T-helper 2 cell treated with Interferon-gamma antibody and Interleukin-4, amounts not matched to agents 5 μg/mL and 100 μg/mL, for 36 hours (primary cell): Measurements from ENCODE around the gene CYP2E1.
"Not testable (repeated sequence)": the region's sequence is repeated elsewhere in the genome, so short reads cannot be mapped to it uniquely, and the experiment has no call there.

Experiments used
- DNase-seq: peaks from one replicate; pipeline ENCODE4 v3.0.0; 2021; ENCODE audit warnings: low spot score
- H3K27ac Mint-ChIP-seq: one replicate; pipeline ENCODE4 v1.8.0; 2021; ENCODE audit warnings: mild to moderate bottlenecking, mixed read lengths
- H3K27me3 Mint-ChIP-seq: one replicate; pipeline ENCODE4 v1.8.0; 2021; ENCODE audit warnings: low read depth, mixed read lengths
- H3K36me3 Mint-ChIP-seq: one replicate; pipeline ENCODE4 v1.8.0; 2021; ENCODE audit warnings: low read depth, mixed read lengths
- H3K4me1 Mint-ChIP-seq: one replicate; pipeline ENCODE4 v1.8.0; 2021; ENCODE audit warnings: low read depth, mixed read lengths
- H3K4me3 Mint-ChIP-seq: one replicate; pipeline ENCODE4 v1.8.0; 2022; ENCODE audit warnings: mild to moderate bottlenecking, moderate library complexity, mixed read lengths
- H3K9me3 Mint-ChIP-seq: one replicate; pipeline ENCODE4 v1.8.0; 2021; ENCODE audit warnings: mixed read lengths

The CYP2E1 gene

DNA sequence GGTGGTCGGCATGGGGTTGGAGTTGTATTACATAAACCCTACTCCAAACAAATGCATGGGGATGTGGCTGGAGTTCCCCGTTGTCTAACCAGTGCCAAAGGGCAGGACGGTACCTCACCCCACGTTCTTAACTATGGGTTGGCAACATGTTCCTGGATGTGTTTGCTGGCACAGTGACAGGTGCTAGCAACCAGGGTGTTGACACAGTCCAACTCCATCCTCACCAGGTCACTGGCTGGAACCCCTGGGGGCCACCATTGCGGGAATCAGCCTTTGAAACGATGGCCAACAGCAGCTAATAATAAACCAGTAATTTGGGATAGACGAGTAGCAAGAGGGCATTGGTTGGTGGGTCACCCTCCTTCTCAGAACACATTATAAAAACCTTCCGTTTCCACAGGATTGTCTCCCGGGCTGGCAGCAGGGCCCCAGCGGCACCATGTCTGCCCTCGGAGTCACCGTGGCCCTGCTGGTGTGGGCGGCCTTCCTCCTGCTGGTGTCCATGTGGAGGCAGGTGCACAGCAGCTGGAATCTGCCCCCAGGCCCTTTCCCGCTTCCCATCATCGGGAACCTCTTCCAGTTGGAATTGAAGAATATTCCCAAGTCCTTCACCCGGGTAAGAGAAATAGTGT, at the start of gene CYP2E1:
Gene CYP2E1, plus strand, starts transcription at position 407 of the 632 bp plus-strand sequence. Its CDS starts 33 bp downstream, at position 440.
- Mint-ChIP-seq H3K27ac (no peak within 1 kb of the TSS), H3K4me1 (peaks cover 12% of the 10 kb centered on the region), H3K27me3 (peaks cover 62% of the 10 kb centered on the region), H3K9me3 (peaks cover 12% of the 10 kb centered on the region), H3K4me3 (no peak within 1 kb of the TSS), H3K36me3 (no peaks in the 10 kb centered on the region)
- DNase-seq = no peak

DNA sequence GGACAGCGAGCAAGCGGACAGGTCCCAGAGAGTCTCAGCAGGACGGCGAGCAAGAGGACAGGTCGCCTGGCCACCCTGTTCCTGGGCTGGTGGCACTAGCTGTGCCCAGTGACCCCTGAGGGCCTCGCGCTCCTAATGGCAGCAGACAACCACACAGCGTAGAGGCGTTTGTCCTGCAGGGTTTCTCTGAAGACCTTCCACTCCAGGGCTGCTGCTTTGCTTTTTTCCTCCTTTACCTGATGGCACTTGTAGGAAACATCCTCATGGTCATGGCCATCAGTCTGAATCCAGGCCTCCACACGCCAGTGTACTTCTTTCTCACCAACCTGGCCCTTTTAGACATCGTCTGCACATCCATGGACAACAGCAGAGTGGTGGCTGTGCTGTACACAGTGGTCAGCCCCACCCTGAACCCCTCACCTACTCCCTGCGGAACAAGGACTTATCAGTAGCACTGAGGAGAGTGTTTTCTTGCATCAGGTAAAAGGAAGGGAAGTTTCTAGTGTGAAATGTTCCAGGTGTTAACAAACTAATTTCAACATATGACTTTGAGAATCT, 46.0 kb upstream of the CYP2E1 start:
- Mint-ChIP-seq H3K36me3 (peaks cover 6% of the 10 kb centered on the region), H3K4me1 (peaks cover 2% of the 10 kb centered on the region), H3K27me3 (peaks cover 33% of the 10 kb centered on the region), H3K4me3 (no peak overlapping the region), H3K9me3 (peaks cover 33% of the 10 kb centered on the region), H3K27ac (peak overlapping the region; percentile 10)
- no peak for DNase-seq

DNA sequence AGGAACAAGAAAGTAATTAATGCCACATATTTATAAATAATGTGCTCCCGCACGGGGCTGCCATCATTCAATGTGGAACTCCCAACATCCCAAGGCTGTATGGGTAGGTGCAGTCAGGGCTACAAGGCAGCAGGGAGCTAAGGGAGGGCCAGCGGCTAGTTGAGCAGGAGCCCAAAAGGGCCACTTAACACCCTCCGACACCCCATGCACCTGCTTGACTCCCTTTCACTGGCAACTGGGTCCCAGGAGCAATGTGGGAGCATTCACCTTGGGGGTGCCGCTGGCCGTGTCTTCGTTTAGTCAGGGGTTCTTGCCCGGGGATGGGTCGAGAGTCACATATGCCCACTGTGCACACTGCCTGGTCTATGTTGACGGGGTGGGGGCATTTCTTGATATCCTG, 45.5 kb upstream of the CYP2E1 start:
- H3K27me3 Mint-ChIP-seq = peaks cover 33% of the 10 kb centered on the region
- no peaks in the 10 kb centered on the region for H3K4me1 Mint-ChIP-seq
- no peak for DNase-seq
- H3K36me3 Mint-ChIP-seq = peaks cover 6% of the 10 kb centered on the region
- peaks cover 38% of the 10 kb centered on the region for H3K9me3 Mint-ChIP-seq
- H3K4me3 Mint-ChIP-seq = no peak overlapping the region
- no peak overlapping the region for H3K27ac Mint-ChIP-seq

GRCh38 chr10:133484818-133485217, 42.3 kb upstream of the CYP2E1 start:
- peaks cover 61% of the 10 kb centered on the region for H3K9me3 Mint-ChIP-seq
- no peak overlapping the region for H3K27ac Mint-ChIP-seq
- H3K4me1 Mint-ChIP-seq = no peaks in the 10 kb centered on the region
- no peak overlapping the region for H3K4me3 Mint-ChIP-seq
- H3K27me3 Mint-ChIP-seq = peaks cover 39% of the 10 kb centered on the region
- no peak for DNase-seq
- peaks cover 6% of the 10 kb centered on the region for H3K36me3 Mint-ChIP-seq

- H3K27me3 Mint-ChIP-seq = peaks cover 31% of the 10 kb centered on the region
- peaks cover 6% of the 10 kb centered on the region for H3K36me3 Mint-ChIP-seq
- H3K4me3 Mint-ChIP-seq = no peak overlapping the region
- no peak overlapping the region for H3K27ac Mint-ChIP-seq
- DNase-seq = no peak
- peaks cover 70% of the 10 kb centered on the region for H3K9me3 Mint-ChIP-seq
- peaks cover 4% of the 10 kb centered on the region for H3K4me1 Mint-ChIP-seq
These were observed 40.1 kb upstream of the CYP2E1 start for GRCh38 chr10:133487085-133487484.

GRCh38 chr10:133488354-133488753, 38.8 kb upstream of the CYP2E1 start:
- Mint-ChIP-seq H3K9me3 (peaks cover 59% of the 10 kb centered on the region), H3K4me1 (peaks cover 4% of the 10 kb centered on the region), H3K27me3 (peaks cover 22% of the 10 kb centered on the region), H3K4me3 (no peak overlapping the region), H3K36me3 (peaks cover 6% of the 10 kb centered on the region), H3K27ac (no peak overlapping the region)
- no peak for DNase-seq

GRCh38 chr10:133489816-133490588, 37.2 kb upstream of the CYP2E1 start:
- Mint-ChIP-seq H3K36me3 (peaks cover 3% of the 10 kb centered on the region), H3K27me3 (peaks cover 20% of the 10 kb centered on the region), H3K9me3 (peaks cover 49% of the 10 kb centered on the region), H3K27ac (no peak overlapping the region), H3K4me1 (peaks cover 4% of the 10 kb centered on the region), H3K4me3 (no peak overlapping the region)
- DNase-seq = peak; percentile 32

GRCh38 chr10:133493562-133493961, 33.6 kb upstream of the CYP2E1 start:
- H3K27me3 Mint-ChIP-seq, H3K36me3 Mint-ChIP-seq, H3K27ac Mint-ChIP-seq, H3K4me1 Mint-ChIP-seq, H3K4me3 Mint-ChIP-seq, DNase-seq: not testable (repeated sequence)
- H3K9me3 Mint-ChIP-seq = peaks cover 17% of the 10 kb centered on the region

- H3K36me3 Mint-ChIP-seq, H3K4me3 Mint-ChIP-seq, DNase-seq, H3K27me3 Mint-ChIP-seq, H3K4me1 Mint-ChIP-seq, H3K27ac Mint-ChIP-seq, H3K9me3 Mint-ChIP-seq: not testable (repeated sequence)
These were observed 29.8 kb upstream of the CYP2E1 start for GRCh38 chr10:133497363-133497762.

GRCh38 chr10:133499176-133499575, 28.0 kb upstream of the CYP2E1 start:
- not testable (repeated sequence) for H3K4me3 Mint-ChIP-seq, H3K27ac Mint-ChIP-seq

DNA sequence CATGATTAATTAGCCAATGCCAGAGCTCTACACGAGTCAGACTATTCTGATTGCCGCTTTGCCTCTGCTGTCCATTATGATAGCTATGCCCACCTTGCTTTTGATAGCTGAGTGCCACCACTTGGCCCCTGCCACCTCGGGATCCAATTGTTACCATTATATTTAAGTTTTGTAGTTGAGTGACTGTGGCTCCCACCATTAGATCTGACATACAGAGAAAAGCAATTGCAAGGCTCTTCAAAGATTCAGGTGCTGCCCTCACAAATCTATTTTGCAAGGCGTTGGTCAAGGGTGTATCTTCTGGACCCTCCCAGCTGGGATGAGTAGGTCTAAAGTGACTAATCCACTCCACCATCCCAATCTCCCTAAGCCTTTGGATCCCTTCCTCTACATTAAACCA, 26.3 kb upstream of the CYP2E1 start:
- not testable (repeated sequence) for H3K27me3 Mint-ChIP-seq, DNase-seq, H3K4me1 Mint-ChIP-seq, H3K4me3 Mint-ChIP-seq, H3K36me3 Mint-ChIP-seq, H3K27ac Mint-ChIP-seq, H3K9me3 Mint-ChIP-seq

More at GRCh38 chr10:133499176-133499575, 28.0 kb upstream of the CYP2E1 start:
- DNase-seq, H3K4me1 Mint-ChIP-seq, H3K36me3 Mint-ChIP-seq, H3K9me3 Mint-ChIP-seq, H3K27me3 Mint-ChIP-seq: not testable (repeated sequence)

GRCh38 chr10:133509700-133510099, 17.5 kb upstream of the CYP2E1 start:
- Mint-ChIP-seq H3K27me3 (peaks cover 31% of the 10 kb centered on the region), H3K4me1 (no peaks in the 10 kb centered on the region), H3K36me3 (no peaks in the 10 kb centered on the region), H3K9me3 (no peaks in the 10 kb centered on the region), H3K4me3 (no peak overlapping the region), H3K27ac (no peak overlapping the region)
- no peak for DNase-seq

GRCh38 chr10:133511408-133511807, 15.8 kb upstream of the CYP2E1 start:
- no peaks in the 10 kb centered on the region for H3K9me3 Mint-ChIP-seq
- no peak overlapping the region for H3K27ac Mint-ChIP-seq
- H3K36me3 Mint-ChIP-seq = no peaks in the 10 kb centered on the region
- DNase-seq = no peak
- H3K4me3 Mint-ChIP-seq = no peak overlapping the region
- peaks cover 35% of the 10 kb centered on the region for H3K27me3 Mint-ChIP-seq
- no peaks in the 10 kb centered on the region for H3K4me1 Mint-ChIP-seq

DNA sequence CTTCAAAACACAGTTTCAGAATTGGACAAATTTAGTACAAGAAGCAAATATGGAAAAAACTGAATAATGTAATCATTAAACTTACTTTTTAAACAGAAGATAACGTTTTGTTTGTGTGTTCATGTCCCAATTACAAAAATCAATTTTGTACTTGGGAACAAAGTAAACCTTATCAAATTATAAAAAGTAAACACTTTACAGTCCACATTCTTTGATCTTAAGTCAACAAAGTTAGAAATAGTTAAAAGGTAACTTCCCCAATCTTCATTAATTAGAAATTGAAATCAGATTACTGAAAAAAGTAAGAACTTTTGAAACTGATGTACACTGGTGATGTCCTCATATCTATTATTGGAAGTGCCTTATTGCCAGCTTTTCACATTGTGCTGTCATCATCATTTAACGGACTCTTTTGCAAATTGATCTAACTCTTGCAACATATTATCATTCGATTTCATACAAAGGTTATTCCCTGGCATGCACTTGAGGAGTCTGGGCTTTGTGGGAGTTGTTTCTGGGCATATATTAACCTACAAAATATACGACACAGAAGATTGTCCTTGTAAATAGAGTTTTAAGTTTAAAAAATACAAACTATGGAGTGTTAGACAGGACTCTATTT, 15.1 kb upstream of the CYP2E1 start:
- Mint-ChIP-seq H3K9me3 (no peaks in the 10 kb centered on the region), H3K27ac (no peak overlapping the region), H3K27me3 (peaks cover 39% of the 10 kb centered on the region), H3K36me3 (no peaks in the 10 kb centered on the region), H3K4me1 (no peaks in the 10 kb centered on the region), H3K4me3 (no peak overlapping the region)
- DNase-seq = no peak
